CD14-positive monocyte (primary cell): ENCODE results near the gene CCNB1. TPM values are rescaled to one million over a fixed set of nuclear protein-coding genes. Genes with fewer than 3 reads are reported as not detected.

ENCODE experiments used
- DNase-seq, 3 donors: peaks; one replicate each; pipeline ENCODE4 v3.0.0-alpha.2; 2011 to 2022
- H2AFZ ChIP-seq: 2 replicates; pipeline ENCODE4 v1.6.0; 2012; ENCODE audit warnings: mild to moderate bottlenecking, low read depth, low read length, inconsistent platforms; ENCODE audit not compliant: insufficient read depth, poor library complexity, severe bottlenecking
- H3K27ac ChIP-seq, 2 donors: 1 replicate in 1 of 2; 2 replicates in 1 of 2; pipeline ENCODE4 v1.5.1; 2012 to 2013; ENCODE audit warnings: low read length in 2 of 2, control low read depth in 1 of 2, inconsistent platforms in 1 of 2, low read depth in 1 of 2, mild to moderate bottlenecking in 1 of 2
- H3K27me3 ChIP-seq, 2 donors: one replicate each; pipeline versions ENCODE4 v1.6.0 to v1.6.1; 2011 to 2013; ENCODE audit warnings: low read length in 2 of 2; ENCODE audit not compliant: control insufficient read depth in 2 of 2, insufficient read depth in 2 of 2
- H3K36me3 ChIP-seq, 2 donors: replicated peaks in 1 of 2; 1 replicate in 1 of 2; 2 replicates in 1 of 2; pipeline versions ENCODE4 v1.5.1 to v1.6.1; 2012 to 2013; ENCODE audit warnings: low read length in 2 of 2, control low read depth in 1 of 2, inconsistent platforms in 1 of 2, mild to moderate bottlenecking in 1 of 2; ENCODE audit not compliant: insufficient read depth in 2 of 2, control insufficient read depth in 1 of 2
- H3K4me1 ChIP-seq, 2 donors: 1 replicate in 1 of 2; 2 replicates in 1 of 2; pipeline versions ENCODE4 v1.5.1 to v1.6.1; 2012 to 2013; ENCODE audit warnings: low read length in 2 of 2, control low read depth in 1 of 2, inconsistent platforms in 1 of 2, mild to moderate bottlenecking in 1 of 2, moderate library complexity in 1 of 2; ENCODE audit not compliant: insufficient read depth in 2 of 2, control insufficient read depth in 1 of 2
- H3K4me2 ChIP-seq: replicated peaks from 2 replicates; pipeline ENCODE3; 2012; ENCODE audit warnings: low read length, moderate library complexity, mild to moderate bottlenecking; ENCODE audit not compliant: poor library complexity, severe bottlenecking; ENCODE audit errors: extremely low read depth
- H3K4me3 ChIP-seq, 3 experiments: fragments of 200-600 bp in 1 of 3; sonication (generic) in 1 of 3; replicated peaks in 1 of 3; 1 replicate in 2 of 3; 2 replicates in 1 of 3; pipeline ENCODE4 v1.5.1; 2011 to 2013; ENCODE audit warnings: low read length in 3 of 3, mild to moderate bottlenecking in 3 of 3, control low read depth in 2 of 3, low read depth in 2 of 3, inconsistent platforms in 1 of 3, moderate library complexity in 1 of 3
- H3K79me2 ChIP-seq: 2 replicates; pipeline ENCODE4 v1.6.0; 2012; ENCODE audit warnings: mild to moderate bottlenecking, control low read depth, inconsistent platforms, low read length, moderate library complexity; ENCODE audit not compliant: insufficient read depth
- H3K9ac ChIP-seq: 2 replicates; pipeline ENCODE4 v1.6.0; 2017; ENCODE audit warnings: low read length, mild to moderate bottlenecking; ENCODE audit not compliant: insufficient read depth, poor library complexity, severe bottlenecking
- H3K9me3 ChIP-seq, 2 donors: replicated peaks in 1 of 2; 1 replicate in 1 of 2; 2 replicates in 1 of 2; pipeline versions ENCODE4 v1.5.1 to v1.6.1; 2012 to 2013; ENCODE audit warnings: low read length in 2 of 2, control low read depth in 1 of 2; ENCODE audit not compliant: control insufficient read depth in 1 of 2, insufficient read depth in 1 of 2
- H4K20me1 ChIP-seq: 2 replicates; pipeline ENCODE4 v1.6.0; 2012; ENCODE audit warnings: mild to moderate bottlenecking, low read length, control low read depth, moderate library complexity; ENCODE audit not compliant: insufficient read depth
- H3K27ac Mint-ChIP-seq, 7 donors: one replicate each; pipeline ENCODE4 v1.8.0; 2020; ENCODE audit warnings: mild to moderate bottlenecking in 7 of 7, mixed read lengths in 7 of 7, moderate library complexity in 6 of 7, inconsistent platforms in 2 of 7
- H3K27me3 Mint-ChIP-seq, 3 donors: one replicate each; pipeline ENCODE4 v1.8.0; 2021 to 2022; ENCODE audit warnings: low read depth in 3 of 3, mild to moderate bottlenecking in 3 of 3, mixed read lengths in 3 of 3, moderate library complexity in 3 of 3, inconsistent platforms in 1 of 3
- H3K36me3 Mint-ChIP-seq, 2 donors: one replicate each; pipeline ENCODE4 v1.8.0; 2020; ENCODE audit warnings: mixed read lengths in 2 of 2, inconsistent platforms in 1 of 2, mild to moderate bottlenecking in 1 of 2
- H3K4me1 Mint-ChIP-seq: one replicate; pipeline ENCODE4 v1.8.0; 2020; ENCODE audit warnings: mild to moderate bottlenecking, mixed read lengths
- H3K4me3 Mint-ChIP-seq, 2 donors: one replicate each; pipeline ENCODE4 v1.8.0; 2020; ENCODE audit warnings: mild to moderate bottlenecking in 2 of 2, mixed read lengths in 2 of 2, moderate library complexity in 1 of 2
- H3K9me3 Mint-ChIP-seq, 7 donors: one replicate each; pipeline ENCODE4 v1.8.0; 2020 to 2022; ENCODE audit warnings: mixed read lengths in 7 of 7, mild to moderate bottlenecking in 6 of 7, moderate library complexity in 6 of 7, inconsistent platforms in 2 of 7
- CTCF ChIP-seq: fragments of 200-600 bp; IDR thresholded peaks from one replicate; pipeline ENCODE4 v1.8.0; 2022; ENCODE audit warnings: antibody characterized with exemption, mild to moderate bottlenecking
- WGBS: methylation state at CpG from one replicate; pipeline ENCODE4 v1.1.5; 2013; ENCODE audit warnings: missing lambda C conversion rate; ENCODE audit not compliant: insufficient coverage; 5-methylcytosine and 5-hydroxymethylcytosine counted together
- intact Hi-C, 2 donors: fragments of 100-400 bp; cut with micrococcal nuclease; formaldehyde crosslinking; loops; one replicate each; pipeline versions ENCODE4 v1.15.0 to v1.15.1; 2023
- polyA plus RNA-seq, 3 donors: library from polyadenylated mRNA; depleted of rRNA in 1 of 3; unstranded in 2 of 3; stranded (reverse) in 1 of 3; fragments of 300-500 nt in 2 of 3; fragments of >200 nt in 1 of 3; fragmentation: Illumina TruSeq in 2 of 3; gene quantifications; 1 replicate in 2 of 3; 2 replicates in 1 of 3; pipeline ENCODE4 v1.2.3, GENCODE V29; 2012 to 2021

The CCNB1 gene
- polyA plus RNA-seq, 3 donors: 0.64 to 2.6 (median 1.6) TPM

DNA sequence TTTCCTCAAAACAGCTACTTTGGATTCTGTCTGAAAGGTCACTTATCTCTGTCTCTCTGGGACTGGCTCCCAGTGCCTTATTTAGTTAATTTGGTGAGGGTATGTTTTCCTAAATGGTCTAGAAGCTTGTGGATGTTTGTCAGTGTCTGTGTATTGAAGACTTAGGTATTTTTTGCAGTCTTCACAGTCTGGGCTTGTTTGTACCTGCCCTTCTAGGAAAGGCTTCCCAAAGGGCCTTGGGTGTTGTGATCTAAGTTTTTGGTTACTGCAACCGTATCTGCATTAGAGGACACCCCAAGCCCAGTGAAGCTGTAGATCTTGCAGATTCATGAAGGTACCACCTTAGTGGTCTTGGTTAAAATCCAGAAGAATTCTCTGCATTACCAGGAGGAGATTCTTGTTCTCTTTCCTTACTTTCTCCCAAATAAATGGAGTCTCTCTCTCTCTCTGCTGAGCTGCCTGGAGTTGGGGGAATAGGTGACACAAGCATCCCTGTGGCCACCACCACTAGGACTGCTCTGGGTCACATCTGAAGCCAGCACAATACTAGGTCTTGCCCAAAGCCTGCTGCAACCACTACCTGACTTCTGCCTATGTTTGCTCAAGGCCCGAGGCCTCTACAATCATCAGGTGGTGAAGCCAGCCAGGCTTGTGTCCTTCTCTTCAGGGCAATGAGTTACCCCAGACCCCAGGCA, 17.8 kb upstream of the CCNB1 start:
- peaks cover 0 to 6% (median 0%) of the 10 kb centered on the region in 7 donors for H3K9me3 Mint-ChIP-seq
- 94% methylated on average over 2 of the region's 2 CpGs for WGBS

GRCh38 chr5:69149676-69150010, 17.3 kb upstream of the CCNB1 start:
- no peaks in the 10 kb centered on the region for H3K9me3 ChIP-seq
- H3K79me2 ChIP-seq: no peaks in the 10 kb centered on the region
- 97% methylated on average over 4 of the region's 5 CpGs for WGBS
- intact Hi-C loops: no loop called here
- H3K27ac ChIP-seq: no peak overlapping the region
- no peaks in the 10 kb centered on the region for H4K20me1 ChIP-seq
- H3K27me3 ChIP-seq: no peaks in the 10 kb centered on the region
- H3K4me1 ChIP-seq: peaks cover 0 to 4% of the 10 kb centered on the region in 2 donors
- no peak overlapping the region for H3K4me3 Mint-ChIP-seq
- no peak overlapping the region for H3K4me3 ChIP-seq
- no peak overlapping the region for H2AFZ ChIP-seq
- no peak for DNase-seq
- H3K27ac Mint-ChIP-seq: no peak overlapping the region
- H3K9me3 Mint-ChIP-seq: peaks cover 0 to 3% (median 0%) of the 10 kb centered on the region in 7 donors
- H3K27me3 Mint-ChIP-seq: peaks cover 0 to 3% (median 2%) of the 10 kb centered on the region in 3 donors
- H3K4me2 ChIP-seq: no peak overlapping the region
- no peak for TF ChIP-seq CTCF
- no peaks in the 10 kb centered on the region for H3K36me3 ChIP-seq
- peak overlapping the region; percentile 0 for H3K9ac ChIP-seq
- H3K4me1 Mint-ChIP-seq: peaks cover 8% of the 10 kb centered on the region
- no peaks in the 10 kb centered on the region for H3K36me3 Mint-ChIP-seq

More for the DNA sequence above, 17.8 kb upstream of the CCNB1 start:
- Histone ChIP-seq H3K9me3 (no peaks in the 10 kb centered on the region), H3K36me3 (no peaks in the 10 kb centered on the region), H3K4me1 (peaks cover 0 to 4% of the 10 kb centered on the region in 2 donors), H3K4me3 (no peak overlapping the region), H3K79me2 (no peaks in the 10 kb centered on the region), H3K4me2 (no peak overlapping the region), H3K9ac (peak overlapping the region; percentile 0), H3K27ac (no peak overlapping the region), H4K20me1 (no peaks in the 10 kb centered on the region), H2AFZ (no peak overlapping the region), H3K27me3 (no peaks in the 10 kb centered on the region)
- H3K36me3 Mint-ChIP-seq: no peaks in the 10 kb centered on the region
- TF ChIP-seq CTCF: no peak
- peak overlapping the region in 1 of 7 donors; percentile 63 for H3K27ac Mint-ChIP-seq
- intact Hi-C loops: no loop called here
- no peak for DNase-seq
- H3K27me3 Mint-ChIP-seq: peaks cover 0 to 3% (median 2%) of the 10 kb centered on the region in 3 donors
- H3K4me3 Mint-ChIP-seq: no peak overlapping the region
- H3K4me1 Mint-ChIP-seq: peaks cover 8% of the 10 kb centered on the region
